ENCODE data around the gene PPP1R14B. TPM values are rescaled to one million over a fixed set of nuclear protein-coding genes. Genes with fewer than 3 reads are reported as not detected.

The PPP1R14B gene
- total RNA-seq, 3 donors from 2014 or later = 63.0 to 101 (median 64.7) TPM

DNA sequence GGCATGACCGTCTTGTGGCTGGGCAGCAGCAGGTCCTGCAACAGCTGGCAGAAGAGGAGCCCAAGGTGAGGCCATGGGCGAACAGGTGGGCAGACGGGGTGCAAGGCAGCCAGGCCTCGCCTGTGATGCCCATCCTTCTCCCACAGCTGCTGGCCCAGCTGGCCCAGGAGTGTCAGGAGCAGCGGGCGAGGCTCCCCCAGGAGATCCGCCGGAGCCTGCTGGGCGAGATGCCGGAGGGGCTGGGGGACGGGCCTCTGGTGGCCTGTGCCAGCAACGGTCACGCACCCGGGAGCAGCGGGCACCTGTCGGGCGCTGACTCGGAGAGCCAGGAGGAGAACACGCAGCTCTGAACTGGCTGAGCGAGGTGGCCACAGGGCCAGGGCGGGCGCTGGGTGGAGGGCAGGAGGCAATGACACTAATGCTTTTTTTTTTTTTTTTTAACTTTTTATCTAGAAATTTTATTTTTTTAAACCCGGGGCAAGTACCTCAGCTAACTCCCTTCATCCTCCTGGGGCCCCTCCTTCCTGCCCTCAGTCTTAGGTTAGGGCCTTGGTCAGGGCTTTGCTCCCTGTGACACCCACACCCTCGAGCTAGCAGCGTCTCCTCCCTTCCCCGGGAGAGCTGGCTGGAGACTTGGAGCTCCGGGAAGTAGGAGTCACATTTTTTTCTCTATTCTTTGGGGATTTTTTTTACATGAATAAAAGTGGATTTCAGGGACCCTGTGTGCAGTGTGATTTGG lies 20.6 kb upstream of the PPP1R14B start:
- Histone ChIP-seq H3K27me3 (no peaks in the 10 kb centered on the region), H3K9me3 (no peaks in the 10 kb centered on the region), H3K4me3 (no peak overlapping the region), H3K36me3 (no peaks in the 10 kb centered on the region), H3K4me1 (peaks cover 6 to 25% of the 10 kb centered on the region in 2 donors), H3K27ac (peak overlapping the region; percentile 95 to 100)
- DNase-seq (ENCODE audit: low spot score in 2 of 2) = peak in 1 of 2 donors; percentile 33
- intact Hi-C loops (cut with DNase I; ENCODE audit: low total_unique reads) = loop anchor here (5.0 kb wide), 1 partner anchor 680 kb away; no protein-coding TSS in a partner anchor
- no peak for TF ChIP-seq POLR2AphosphoS5 (IDR thresholded peaks at IDR 0.05)
- TF ChIP-seq POLR2A (IDR thresholded peaks at IDR 0.05) = no peak

DNA sequence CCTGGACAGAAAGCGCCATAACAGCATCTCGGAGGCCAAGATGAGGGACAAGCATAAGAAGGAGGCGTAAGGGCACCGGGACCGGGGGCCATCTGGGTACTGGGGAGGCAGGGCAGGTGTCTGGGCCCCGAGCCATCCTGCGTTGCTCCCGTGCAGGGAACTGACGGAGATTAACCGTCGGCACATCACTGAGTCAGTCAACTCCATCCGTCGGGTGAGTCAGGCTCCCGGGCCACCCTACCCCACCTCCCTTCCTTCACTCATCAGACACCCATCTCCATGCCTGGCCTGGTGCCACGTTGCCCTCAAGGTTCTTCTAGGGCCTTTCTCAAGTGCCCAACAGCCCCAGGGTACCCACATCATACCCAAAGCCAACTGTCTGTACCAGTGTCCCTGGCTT lies 19.6 kb upstream of the PPP1R14B start:
- TF ChIP-seq POLR2A (IDR thresholded peaks at IDR 0.05) = no peak
- TF ChIP-seq, protein P1, sequence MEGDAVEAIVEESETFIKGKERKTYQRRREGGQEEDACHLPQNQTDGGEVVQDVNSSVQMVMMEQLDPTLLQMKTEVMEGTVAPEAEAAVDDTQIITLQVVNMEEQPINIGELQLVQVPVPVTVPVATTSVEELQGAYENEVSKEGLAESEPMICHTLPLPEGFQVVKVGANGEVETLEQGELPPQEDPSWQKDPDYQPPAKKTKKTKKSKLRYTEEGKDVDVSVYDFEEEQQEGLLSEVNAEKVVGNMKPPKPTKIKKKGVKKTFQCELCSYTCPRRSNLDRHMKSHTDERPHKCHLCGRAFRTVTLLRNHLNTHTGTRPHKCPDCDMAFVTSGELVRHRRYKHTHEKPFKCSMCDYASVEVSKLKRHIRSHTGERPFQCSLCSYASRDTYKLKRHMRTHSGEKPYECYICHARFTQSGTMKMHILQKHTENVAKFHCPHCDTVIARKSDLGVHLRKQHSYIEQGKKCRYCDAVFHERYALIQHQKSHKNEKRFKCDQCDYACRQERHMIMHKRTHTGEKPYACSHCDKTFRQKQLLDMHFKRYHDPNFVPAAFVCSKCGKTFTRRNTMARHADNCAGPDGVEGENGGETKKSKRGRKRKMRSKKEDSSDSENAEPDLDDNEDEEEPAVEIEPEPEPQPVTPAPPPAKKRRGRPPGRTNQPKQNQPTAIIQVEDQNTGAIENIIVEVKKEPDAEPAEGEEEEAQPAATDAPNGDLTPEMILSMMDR (IDR thresholded peaks at IDR 0.05) = no peak
- TF ChIP-seq POLR2AphosphoS5 (IDR thresholded peaks at IDR 0.05) = no peak
- no peaks in the 10 kb centered on the region for H3K27me3 ChIP-seq
- H3K9me3 ChIP-seq = no peaks in the 10 kb centered on the region
- no peak for DNase-seq (ENCODE audit: low spot score in 2 of 2)
- H3K4me3 ChIP-seq = no peak overlapping the region
- no peaks in the 10 kb centered on the region for H3K36me3 ChIP-seq
- no peak overlapping the region for H3K27ac ChIP-seq
- H3K4me1 ChIP-seq = peaks cover 6 to 18% of the 10 kb centered on the region in 2 donors
- intact Hi-C loops (cut with DNase I; ENCODE audit: low total_unique reads) = loop anchor here (5.0 kb wide), 1 partner anchor 679 kb away; no protein-coding TSS in a partner anchor

DNA sequence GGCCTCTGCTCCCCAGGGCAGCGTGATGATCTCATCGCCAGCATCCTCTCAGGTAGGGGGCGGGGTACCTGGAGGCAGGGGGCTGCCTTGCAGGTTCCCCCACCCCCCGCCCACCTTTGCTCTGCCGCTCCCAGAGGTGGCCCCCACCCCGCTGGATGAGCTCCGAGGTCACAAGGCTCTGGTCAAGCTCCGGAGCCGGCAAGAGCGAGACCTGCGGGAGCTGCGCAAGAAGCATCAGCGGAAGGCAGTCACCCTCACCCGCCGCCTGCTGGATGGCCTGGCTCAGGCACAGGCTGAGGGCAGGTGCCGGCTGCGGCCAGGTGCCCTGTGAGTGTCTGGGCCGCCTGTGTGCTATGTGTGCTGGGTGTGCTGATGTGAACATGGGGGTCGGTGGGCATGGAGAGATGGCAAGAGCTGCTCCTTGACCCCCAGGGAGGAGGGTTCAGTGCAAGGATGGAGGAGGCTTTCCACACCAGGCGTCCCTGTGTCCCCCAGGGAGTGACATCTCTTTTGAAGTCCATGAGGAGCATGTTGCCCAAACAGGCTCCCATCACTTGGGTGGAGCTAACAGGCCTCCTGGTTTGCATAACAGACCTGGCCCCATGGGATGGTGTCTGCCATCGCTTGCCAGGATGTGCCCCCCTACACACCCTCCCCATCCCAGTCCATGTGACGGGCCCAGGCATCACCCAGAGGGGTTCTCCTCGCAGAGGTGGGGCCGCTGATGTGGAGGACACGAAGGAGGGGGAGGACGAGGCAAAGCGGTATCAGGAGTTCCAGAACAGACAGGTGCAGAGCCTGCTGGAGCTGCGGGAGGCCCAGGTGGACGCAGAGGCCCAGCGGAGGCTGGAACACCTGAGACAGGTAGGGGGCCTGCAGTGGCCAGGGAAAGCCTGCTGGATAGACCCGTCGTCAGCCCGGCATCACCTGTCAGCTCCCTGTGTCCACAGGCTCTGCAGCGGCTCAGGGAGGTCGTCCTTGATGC lies 18.7 kb upstream of the PPP1R14B start:
- no peaks in the 10 kb centered on the region for H3K27me3 ChIP-seq
- TF ChIP-seq POLR2AphosphoS5 (IDR thresholded peaks at IDR 0.05) (no peak), POLR2A (IDR thresholded peaks at IDR 0.05) (no peak)
- TF ChIP-seq, protein P1 (IDR thresholded peaks at IDR 0.05) = no peak
- no peaks in the 10 kb centered on the region for H3K36me3 ChIP-seq
- no peak overlapping the region for H3K27ac ChIP-seq
- DNase-seq (ENCODE audit: low spot score in 2 of 2) = no peak
- no peak overlapping the region for H3K4me3 ChIP-seq
- intact Hi-C loops (cut with DNase I; ENCODE audit: low total_unique reads) = loop anchor here (5.0 kb wide), 1 partner anchor 678 kb away; no protein-coding TSS in a partner anchor
- H3K4me1 ChIP-seq = peaks cover 6 to 18% of the 10 kb centered on the region in 2 donors
- H3K9me3 ChIP-seq = no peaks in the 10 kb centered on the region

DNA sequence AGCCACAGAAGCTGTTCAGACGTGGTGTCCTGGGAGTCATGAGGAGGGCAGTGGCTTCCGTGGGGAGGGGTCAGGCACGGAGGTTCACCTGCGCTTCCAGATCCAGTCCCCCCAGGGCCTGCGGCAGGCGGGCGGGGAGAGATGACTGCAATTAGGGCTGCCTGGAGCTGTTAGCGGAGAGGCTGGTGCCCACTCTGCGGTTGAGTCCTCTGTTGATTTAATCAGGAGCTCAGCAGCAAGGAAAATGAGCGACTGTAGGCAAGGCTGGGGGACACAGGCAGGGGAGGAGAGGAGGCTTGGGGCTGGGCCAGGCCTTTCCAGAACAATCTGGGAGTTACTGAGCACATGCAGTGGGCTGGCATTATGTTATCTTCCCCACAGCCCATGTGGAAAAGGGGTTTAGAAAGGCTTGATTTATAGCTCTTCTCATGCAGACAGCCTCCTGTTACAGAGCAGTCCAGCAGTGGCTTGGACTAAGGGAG lies 17.7 kb upstream of the PPP1R14B start:
- Histone ChIP-seq H3K9me3 (no peaks in the 10 kb centered on the region), H3K4me1 (peaks cover 6 to 18% of the 10 kb centered on the region in 2 donors), H3K36me3 (no peaks in the 10 kb centered on the region), H3K27me3 (no peaks in the 10 kb centered on the region), H3K4me3 (no peak overlapping the region), H3K27ac (no peak overlapping the region)
- intact Hi-C loops (cut with DNase I; ENCODE audit: low total_unique reads) = no loop called here
- no peak for DNase-seq (ENCODE audit: low spot score in 2 of 2)
- no peak for TF ChIP-seq POLR2A (IDR thresholded peaks at IDR 0.05)
- TF ChIP-seq, protein P1 (IDR thresholded peaks at IDR 0.05) = no peak
- no peak for TF ChIP-seq POLR2AphosphoS5 (IDR thresholded peaks at IDR 0.05)

DNA sequence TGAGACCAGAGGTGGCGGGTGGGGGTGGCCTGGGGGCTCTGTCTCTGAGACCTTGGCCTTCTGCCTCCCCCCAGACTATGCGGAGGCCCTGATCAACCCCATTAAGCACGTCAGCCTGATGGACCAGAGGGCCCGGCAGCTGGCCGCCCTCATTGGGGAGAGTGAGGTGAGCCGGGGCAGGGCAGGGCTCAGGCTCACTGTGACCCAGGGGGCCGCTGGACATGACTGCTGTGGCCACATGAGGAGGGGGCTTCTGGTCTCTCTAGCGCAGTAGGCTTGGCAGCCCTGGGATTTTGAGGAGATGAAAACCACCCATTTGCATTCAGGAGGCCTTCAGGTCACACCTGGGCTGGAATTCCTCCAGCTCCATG lies 17.2 kb upstream of the PPP1R14B start:
- intact Hi-C loops (cut with DNase I; ENCODE audit: low total_unique reads) = no loop called here
- no peak overlapping the region for H3K27ac ChIP-seq
- H3K27me3 ChIP-seq = no peaks in the 10 kb centered on the region
- DNase-seq (ENCODE audit: low spot score in 2 of 2) = no peak
- TF ChIP-seq, protein P1 (IDR thresholded peaks at IDR 0.05) = no peak
- TF ChIP-seq POLR2AphosphoS5 (IDR thresholded peaks at IDR 0.05) = no peak
- TF ChIP-seq POLR2A (IDR thresholded peaks at IDR 0.05) = no peak
- no peaks in the 10 kb centered on the region for H3K36me3 ChIP-seq
- H3K4me1 ChIP-seq = peaks cover 6 to 16% of the 10 kb centered on the region in 2 donors
- no peaks in the 10 kb centered on the region for H3K9me3 ChIP-seq
- no peak overlapping the region for H3K4me3 ChIP-seq
